HG02870 (cell line): ENCODE measurements around the gene GRB10.
"Not testable (repeated sequence)": the region's sequence is repeated elsewhere in the genome, so short reads cannot be mapped to it uniquely, and the experiment has no call there.

Experiments used
- ATAC-seq: cut with Tn5 transposase; IDR thresholded peaks from one replicate; pipeline ENCODE4 v1.9.1; 2021; ENCODE audit warnings: mild to moderate bottlenecking, moderate library complexity; ENCODE audit not compliant: unreplicated experiment

GRB10 gene

GRCh38 chr7:50745336-50745735, 37.4 kb downstream of the GRB10 start:
- ATAC-seq, result no peak

DNA sequence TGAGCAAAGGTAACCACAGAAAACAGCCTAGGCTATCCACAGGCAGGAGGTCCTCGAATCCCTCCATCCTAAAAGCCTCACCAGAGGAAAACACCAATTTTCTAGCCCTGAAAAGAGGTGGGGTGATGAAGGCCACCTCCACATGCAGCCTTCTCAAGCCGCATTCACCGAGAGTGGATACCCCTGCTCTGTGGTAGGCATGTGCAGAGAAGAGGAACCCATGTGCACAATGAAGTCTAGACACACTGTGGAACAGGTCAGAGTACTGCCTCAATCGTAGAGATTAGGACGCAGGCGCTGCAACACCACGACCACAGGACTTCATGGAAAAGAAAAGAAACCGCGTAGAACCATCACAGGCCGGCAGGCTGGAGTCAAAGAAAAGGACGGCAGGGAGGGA, 38.8 kb downstream of the GRB10 start:
- ATAC-seq, result no peak

DNA sequence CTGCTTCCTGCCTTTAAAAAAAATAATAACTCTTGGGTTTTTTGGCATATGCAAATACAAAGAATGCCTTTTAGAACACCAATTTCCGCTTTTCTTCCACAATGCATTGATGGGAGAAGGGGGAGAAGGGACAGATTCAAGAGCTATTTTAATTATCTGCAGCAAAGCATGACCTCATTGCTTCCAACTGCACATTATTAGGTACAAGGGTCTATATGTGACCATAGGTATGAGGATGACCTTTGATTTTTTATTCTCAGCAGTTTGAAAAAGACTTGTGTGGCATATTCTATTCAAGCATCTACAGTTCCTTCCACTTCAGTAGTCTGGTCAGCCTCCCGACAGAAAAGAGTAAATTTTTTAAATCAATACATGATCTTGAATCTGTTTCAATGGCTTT, 39.7 kb downstream of the GRB10 start:
- no peak for ATAC-seq

- ATAC-seq, result no peak
These were observed 40.3 kb downstream of the GRB10 start for GRCh38 chr7:50742401-50742800.

DNA sequence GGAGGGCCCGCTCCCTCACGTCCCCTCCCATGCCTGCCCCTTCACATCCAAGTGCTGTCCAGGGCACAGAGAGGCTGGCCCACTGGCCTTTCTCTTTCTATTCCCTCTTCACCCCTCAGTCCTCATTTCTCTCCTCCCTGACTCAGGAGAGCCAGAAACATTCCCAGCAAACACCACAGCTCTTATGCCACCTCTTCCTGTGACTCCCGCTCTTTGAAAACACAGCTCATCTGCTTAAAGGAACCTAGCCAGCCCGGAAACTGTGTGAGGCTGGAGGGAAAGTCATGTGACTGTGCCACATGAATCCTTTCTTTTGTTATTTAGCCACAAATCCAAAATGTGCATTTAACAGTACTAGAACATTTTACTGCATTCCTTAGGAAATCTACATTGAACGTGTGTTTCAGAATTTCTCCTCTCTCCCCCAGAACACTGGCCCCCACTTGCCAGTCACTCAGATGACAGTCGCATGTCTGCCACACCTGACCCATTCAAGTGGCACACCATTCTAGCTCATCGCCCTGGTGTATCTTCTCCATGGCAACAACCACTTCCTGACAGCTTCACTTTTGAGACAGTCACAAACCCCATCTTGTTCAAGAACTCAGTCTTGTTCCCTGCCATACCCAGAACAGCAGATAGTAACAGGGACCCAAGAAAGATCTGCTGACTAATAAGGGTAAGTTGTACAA, 42.8 kb downstream of the GRB10 start:
- no peak for ATAC-seq

DNA sequence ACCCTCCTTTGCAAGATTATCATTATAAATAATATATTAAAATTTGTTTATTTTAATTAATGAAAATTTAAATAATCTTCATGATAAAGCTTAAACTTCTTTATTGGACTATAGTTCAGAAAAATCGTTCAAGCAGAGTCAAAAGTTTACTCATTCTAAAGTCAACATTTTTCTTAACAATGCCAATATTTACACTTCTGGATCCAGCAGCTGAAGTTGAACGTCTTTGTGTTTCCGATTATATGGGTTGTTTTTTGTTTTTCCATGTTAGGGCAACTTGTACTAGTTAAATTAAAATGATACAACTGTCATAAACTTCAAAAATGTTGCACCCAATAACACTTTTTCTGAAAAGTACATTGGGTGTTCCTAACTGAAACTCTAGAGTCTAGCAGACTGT, 43.8 kb downstream of the GRB10 start:
- no peak for ATAC-seq

- ATAC-seq, result not testable (repeated sequence)
These were observed 46.9 kb downstream of the GRB10 start for GRCh38 chr7:50735836-50736235.

- no peak for ATAC-seq
These were observed 47.4 kb downstream of the GRB10 start for GRCh38 chr7:50735333-50735732.

DNA sequence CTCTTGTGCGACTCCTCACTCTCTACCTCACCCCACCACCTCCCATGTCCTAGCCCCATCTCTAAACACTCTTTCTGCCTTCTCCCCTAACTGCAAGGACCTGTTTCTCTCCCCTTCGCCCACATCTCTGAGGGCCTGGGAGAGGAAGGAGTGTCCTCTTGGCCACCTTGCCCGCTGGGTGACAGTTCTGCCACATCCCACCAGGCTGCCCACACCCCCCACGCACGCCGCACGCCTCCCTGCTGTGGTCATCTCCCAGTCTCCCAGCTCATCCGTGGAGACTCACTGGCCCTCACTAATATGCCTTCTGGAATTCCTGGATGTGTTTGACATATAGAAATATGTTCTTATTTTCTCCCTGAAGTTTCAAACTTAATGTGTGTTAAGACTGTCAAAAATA, 48.5 kb downstream of the GRB10 start:
- no peak for ATAC-seq

DNA sequence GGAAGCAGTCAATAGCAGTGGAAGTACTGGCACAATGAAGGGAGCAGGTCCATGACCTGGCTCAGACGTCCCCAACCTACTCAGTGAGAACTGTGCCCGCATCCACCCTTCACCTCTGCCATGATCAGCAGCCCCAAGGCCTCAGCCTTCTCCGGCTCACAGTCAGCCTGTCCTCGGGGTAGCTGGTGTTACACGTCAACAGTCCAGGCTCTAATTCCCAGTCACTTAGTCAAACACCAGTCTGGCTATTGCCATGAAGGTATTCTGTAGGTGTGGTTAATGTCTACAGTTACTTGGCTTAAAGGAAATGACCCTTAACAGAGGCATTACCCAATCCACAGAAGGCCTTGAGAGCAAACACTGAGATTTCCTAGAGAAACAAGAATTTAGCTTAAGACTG, 49.1 kb downstream of the GRB10 start:
- no peak for ATAC-seq

- no peak for ATAC-seq
These were observed 50.8 kb downstream of the GRB10 start for GRCh38 chr7:50731703-50732582.

DNA sequence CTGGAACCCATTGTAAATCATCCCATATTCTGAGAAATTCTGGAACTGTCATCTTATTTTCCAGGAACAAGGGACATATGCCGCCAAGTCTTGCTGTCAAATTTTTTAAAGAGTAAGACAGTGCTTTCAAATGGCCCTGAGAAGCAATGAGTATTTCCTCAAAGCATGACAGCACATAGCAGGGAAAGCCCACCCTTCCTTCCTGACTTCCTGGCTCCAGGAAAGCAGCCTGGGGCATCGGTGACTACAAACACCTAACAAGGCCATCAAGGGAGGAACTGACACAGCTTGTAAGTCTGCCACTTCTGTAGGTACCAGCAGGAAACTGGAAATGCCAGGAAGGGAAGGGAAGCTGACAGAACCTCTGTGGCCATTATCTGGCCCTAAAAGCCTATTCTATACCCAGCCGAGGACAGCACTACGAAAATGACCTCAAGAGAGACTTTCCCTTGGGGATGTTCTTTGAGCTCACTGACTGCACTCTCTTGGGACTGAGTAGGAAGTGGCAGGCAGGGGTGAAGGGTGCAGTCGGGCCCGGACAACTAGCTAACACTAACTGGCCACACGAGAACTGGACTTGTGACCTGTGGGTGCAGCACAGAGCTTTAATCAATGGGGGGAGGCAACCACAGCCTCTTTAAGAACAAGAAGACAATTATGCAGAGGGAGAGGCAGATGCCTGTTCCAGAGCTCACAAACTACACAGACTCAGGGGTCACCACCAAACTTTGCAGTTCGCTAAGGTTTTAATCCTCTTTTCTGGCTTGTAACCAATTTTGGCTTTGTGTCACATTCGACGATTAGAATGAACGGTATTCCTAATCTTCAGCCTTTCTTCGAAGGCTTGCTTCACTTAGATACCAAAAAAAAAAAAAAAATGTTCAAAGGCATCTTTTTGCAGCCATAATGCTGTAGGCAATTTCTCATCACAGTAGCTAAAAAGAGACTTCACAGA, 52.0 kb downstream of the GRB10 start:
- no peak for ATAC-seq

- no peak for ATAC-seq
These were observed 52.7 kb downstream of the GRB10 start for GRCh38 chr7:50729962-50730361.

- no peak for ATAC-seq
These were observed 54.5 kb downstream of the GRB10 start for GRCh38 chr7:50728184-50728583.

GRCh38 chr7:50727711-50728110, 55.0 kb downstream of the GRB10 start:
- no peak for ATAC-seq

DNA sequence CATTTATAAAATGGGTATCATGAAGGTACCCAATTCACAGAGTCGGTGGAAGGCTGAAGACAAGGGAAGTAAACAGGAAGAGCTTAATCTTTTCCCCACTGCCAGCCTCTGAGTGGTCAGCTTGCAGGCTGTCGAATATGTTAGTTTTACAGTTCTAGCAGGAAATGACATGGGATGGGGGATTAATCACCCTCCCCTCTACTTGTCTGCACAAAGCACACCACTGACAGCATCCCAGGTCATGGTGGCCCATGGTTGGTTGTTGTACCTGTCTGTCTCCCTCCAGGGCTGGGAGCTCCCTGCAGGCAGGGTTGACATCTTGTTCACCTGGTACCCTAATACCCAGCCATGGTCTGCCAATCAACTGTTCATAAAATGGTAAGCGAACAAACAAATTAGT, 55.6 kb downstream of the GRB10 start:
- no peak for ATAC-seq

DNA sequence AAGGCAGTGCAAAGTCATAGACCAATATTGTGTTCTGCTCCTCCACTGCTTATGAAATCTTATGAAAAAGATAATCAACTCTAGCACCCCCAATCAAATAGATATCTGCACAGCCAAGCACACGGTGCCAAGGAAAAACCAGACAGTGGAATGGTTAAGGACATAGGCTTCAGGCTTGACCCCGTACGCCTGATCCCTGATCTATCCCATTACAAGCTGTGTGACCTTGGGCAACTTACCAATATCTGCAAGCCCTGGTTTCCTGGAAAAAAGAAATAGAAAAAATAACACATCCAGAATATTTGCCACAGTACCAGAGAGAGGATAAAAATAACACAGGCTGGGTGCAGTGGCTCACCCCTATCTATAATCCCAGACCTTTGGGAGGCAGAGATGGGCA, 56.9 kb downstream of the GRB10 start:
- no peak for ATAC-seq

DNA sequence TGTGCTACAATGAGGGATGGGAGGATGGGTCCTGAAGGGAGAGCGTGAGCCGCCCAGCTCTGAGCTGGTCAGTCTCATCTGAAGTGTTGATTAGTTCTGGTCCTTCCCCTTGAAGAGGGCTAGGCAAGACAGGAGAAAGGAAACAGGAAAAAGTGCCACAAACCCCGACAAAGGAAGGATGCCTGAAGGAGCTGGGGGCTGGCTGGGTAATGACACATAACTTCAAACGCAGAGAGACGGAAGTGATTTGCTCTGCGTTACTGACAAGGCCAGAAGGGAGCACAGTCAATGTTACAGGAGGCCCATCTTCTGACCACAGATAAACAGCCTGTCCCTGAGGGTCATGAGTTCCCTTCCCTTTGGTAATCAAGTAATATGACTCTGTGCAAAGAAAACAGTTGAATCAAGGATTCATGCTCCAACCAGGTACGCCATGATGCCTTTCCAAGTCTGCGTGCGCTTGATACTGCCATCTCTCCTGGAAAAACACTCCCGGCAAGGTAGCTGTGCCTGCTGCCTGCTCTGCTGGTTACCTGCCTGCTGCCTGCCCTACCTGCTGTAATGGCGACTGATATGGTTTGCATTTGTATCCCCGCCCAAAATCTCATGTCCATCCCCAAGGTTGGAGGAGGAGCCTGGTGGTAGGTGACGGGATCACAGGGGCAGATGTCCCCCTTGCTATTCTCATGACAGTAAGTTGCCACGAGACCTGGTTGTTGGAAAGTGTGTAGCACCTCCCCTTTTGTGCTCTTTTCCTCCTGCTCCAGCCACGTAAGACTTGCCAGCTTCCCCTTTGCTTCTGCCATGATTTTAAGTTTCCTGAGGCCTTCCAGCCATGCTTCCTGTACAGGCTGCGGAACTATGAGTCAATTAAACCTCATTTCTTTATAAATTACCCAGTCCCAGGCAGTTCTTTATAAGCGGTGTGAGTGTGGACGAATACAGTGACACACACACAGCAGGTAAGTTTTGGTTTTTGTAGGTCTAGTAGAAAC, 57.9 kb downstream of the GRB10 start:
- ATAC-seq, result no peak

DNA sequence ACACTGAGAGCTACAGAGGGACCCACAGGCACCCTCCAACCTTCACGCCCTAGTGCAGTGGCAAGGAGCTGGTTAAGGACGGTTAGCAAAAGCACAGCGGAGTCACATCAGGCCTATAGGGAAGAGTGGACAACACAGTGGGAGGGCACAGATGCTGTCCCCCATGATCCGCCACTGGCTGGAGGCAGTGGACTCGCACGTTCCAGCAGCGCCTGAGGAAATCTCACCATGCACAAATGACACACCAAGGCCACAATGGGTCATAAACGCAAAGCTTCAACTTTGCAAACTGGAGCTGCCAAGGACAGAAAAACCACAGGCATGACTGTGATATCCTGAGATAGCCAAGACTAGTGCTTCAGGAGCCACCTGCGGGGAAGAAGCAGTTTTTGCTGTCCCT, 58.8 kb downstream of the GRB10 start:
- ATAC-seq, result no peak

DNA sequence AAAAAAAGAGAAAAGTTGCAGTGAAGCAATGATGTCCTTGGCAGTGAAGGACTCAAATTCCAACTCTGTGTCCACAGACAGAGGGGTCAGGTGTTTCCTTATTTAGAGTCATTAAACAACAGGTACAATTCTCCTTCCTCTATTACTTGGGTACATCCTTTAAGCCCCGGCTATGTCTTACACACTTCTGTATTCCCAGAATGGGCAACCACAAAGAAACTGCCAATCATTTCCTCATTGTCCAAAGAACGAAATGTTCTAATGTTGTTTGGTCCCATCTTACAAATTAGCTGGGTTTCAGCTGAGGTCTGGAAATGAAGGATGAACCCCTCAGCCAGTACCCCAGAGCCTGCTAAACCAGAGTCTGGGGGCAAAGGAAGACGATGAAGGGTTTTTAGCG, 59.5 kb downstream of the GRB10 start:
- no peak for ATAC-seq
